ENCODE results near the gene APBA1. TPM values are rescaled to one million over a fixed set of nuclear protein-coding genes. Genes with fewer than 3 reads are reported as not detected.

The APBA1 gene
- total and polyA plus RNA-seq, 3 experiments from 2014 or later = 0.09 to 0.13 TPM; not detected in 1

DNA sequence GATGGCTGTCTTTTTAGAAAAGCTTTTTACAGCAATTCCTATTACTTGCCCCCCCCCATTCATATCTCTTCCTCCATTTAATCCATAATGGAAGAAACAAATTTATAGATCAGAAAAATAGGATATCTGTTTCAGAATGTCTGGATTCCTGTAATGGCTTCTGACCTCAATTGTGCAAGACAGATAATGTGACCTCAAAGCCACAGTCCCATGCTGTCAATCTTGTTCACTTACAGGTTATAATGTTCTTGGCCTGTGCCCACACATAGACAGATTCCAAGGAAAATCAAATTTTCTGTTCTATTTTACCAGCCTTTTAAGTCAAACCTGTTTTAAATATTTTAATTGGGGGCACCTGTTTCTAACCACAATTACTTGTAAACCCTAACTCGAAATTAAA lies 203.8 kb downstream of the APBA1 start:
- Histone ChIP-seq H3K4me3 (ENCODE audit: low read length) (no peak overlapping the region), H3K27ac (ENCODE audit: low read depth, low read length) (no peak overlapping the region), H3K27me3 (ENCODE audit: insufficient read depth, low read length, poor library complexity, severe bottlenecking) (no peaks in the 10 kb centered on the region), H3K36me3 (ENCODE audit: insufficient read depth, low read length) (no peaks in the 10 kb centered on the region), H3K9me3 (ENCODE audit: low read length) (no peaks in the 10 kb centered on the region), H3K4me1 (ENCODE audit: insufficient read depth, low read length) (no peaks in the 10 kb centered on the region)
- Mint-ChIP-seq H3K4me3 (no peak overlapping the region), H3K27ac (no peak overlapping the region), H3K4me1 (no peaks in the 10 kb centered on the region), H3K36me3 (no peaks in the 10 kb centered on the region), H3K27me3 (peaks cover 4 to 7% of the 10 kb centered on the region in 2 donors), H3K9me3 (no peaks in the 10 kb centered on the region)
- DNase-seq = no peak
- CTCF ChIA-PET = no interaction called here
- POLR2A ChIA-PET = no interaction called here

DNA sequence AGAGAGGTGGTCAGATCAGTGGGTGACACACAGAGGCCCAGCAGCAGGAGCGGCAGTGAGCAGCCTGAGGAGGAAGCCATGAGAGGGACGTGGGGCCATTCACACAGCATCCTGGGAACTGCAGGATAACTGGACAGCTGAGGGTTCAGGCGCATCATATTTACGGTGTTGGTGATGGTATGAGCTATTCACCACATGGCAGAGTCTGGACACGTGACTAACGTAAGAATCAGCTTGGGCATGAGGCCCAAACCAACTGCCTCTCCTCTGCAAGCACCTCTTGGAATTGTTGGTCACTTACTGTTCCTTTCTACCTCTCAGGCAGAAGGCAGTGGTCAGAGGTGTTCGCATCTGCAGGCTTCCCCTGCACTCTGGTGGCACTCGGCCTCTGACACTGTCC lies 206.0 kb downstream of the APBA1 start:
- Mint-ChIP-seq H3K4me3 (no peak overlapping the region), H3K4me1 (no peaks in the 10 kb centered on the region), H3K27me3 (peaks cover 0 to 4% of the 10 kb centered on the region in 2 donors), H3K27ac (no peak overlapping the region), H3K36me3 (no peaks in the 10 kb centered on the region), H3K9me3 (no peaks in the 10 kb centered on the region)
- Histone ChIP-seq H3K27ac (ENCODE audit: low read depth, low read length) (no peak overlapping the region), H3K4me3 (ENCODE audit: low read length) (no peak overlapping the region), H3K4me1 (ENCODE audit: insufficient read depth, low read length) (no peaks in the 10 kb centered on the region), H3K36me3 (ENCODE audit: insufficient read depth, low read length) (no peaks in the 10 kb centered on the region), H3K9me3 (ENCODE audit: low read length) (no peaks in the 10 kb centered on the region), H3K27me3 (ENCODE audit: insufficient read depth, low read length, poor library complexity, severe bottlenecking) (no peaks in the 10 kb centered on the region)
- ChIA-PET CTCF (no interaction called here), POLR2A (no interaction called here)
- no peak for DNase-seq

DNA sequence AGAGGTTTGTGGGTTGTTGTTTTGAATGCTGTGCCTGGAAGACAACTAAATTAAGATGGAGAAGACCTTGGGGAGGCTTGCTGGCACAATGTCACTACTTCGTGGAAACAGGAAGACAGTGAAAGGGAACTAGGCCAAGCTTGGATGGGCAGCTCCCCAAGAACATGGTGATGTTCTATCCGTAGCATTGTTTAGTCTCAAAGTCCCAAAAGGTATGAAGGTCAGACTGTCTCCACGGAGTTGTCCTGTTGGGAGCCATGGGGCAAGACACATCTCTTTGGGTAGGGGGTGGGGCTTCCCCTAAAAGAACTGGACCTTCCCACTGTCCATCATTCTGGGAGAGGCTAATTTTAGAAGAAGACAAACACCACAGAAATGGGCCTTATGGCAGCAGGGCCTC lies 206.7 kb downstream of the APBA1 start:
- Histone ChIP-seq H3K36me3 (ENCODE audit: insufficient read depth, low read length) (no peaks in the 10 kb centered on the region), H3K4me3 (ENCODE audit: low read length) (no peak overlapping the region), H3K27ac (ENCODE audit: low read depth, low read length) (no peak overlapping the region), H3K9me3 (ENCODE audit: low read length) (no peaks in the 10 kb centered on the region), H3K4me1 (ENCODE audit: insufficient read depth, low read length) (no peaks in the 10 kb centered on the region), H3K27me3 (ENCODE audit: insufficient read depth, low read length, poor library complexity, severe bottlenecking) (no peaks in the 10 kb centered on the region)
- no peaks in the 10 kb centered on the region for H3K4me1 Mint-ChIP-seq
- no peak overlapping the region for H3K27ac Mint-ChIP-seq
- no peaks in the 10 kb centered on the region for H3K9me3 Mint-ChIP-seq
- no peak for DNase-seq
- ChIA-PET POLR2A (no interaction called here), CTCF (no interaction called here)
- no peaks in the 10 kb centered on the region for H3K36me3 Mint-ChIP-seq
- peaks cover 0 to 4% of the 10 kb centered on the region in 2 donors for H3K27me3 Mint-ChIP-seq
- no peak overlapping the region for H3K4me3 Mint-ChIP-seq

DNA sequence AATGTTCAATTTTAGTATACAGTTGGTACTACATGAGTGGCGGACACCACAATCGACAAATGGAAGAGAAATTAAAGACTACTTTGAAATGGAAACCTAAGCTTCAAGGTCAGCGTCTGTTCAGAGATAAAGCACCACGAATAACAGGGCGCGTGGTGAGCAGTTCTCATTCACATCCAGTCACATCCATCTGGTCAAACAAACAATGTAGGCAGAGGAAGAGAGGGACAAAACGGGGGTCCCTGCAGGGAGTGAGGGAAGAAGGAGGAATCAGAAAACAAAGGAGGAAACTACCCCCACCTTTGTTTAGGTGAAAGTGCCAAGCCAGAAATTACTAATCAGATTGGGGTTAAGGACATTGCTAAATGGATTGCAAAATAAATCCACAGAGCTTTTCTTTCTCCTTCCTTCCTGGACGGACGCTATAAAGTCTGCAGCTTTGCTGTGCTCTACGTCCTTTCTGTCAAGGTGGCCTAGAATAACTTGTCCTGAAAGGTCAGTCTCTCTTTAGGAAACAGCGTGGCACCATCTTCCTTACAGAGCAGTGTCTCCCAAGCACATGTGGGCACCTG lies 208.6 kb downstream of the APBA1 start:
- ChIA-PET POLR2A (no interaction called here), CTCF (no interaction called here)
- DNase-seq = no peak
- peaks cover 0 to 4% of the 10 kb centered on the region in 2 donors for H3K27me3 Mint-ChIP-seq
- H3K4me3 Mint-ChIP-seq = no peak overlapping the region
- no peaks in the 10 kb centered on the region for H3K4me1 Mint-ChIP-seq
- Histone ChIP-seq H3K27ac (ENCODE audit: low read depth, low read length) (no peak overlapping the region), H3K4me3 (ENCODE audit: low read length) (no peak overlapping the region), H3K9me3 (ENCODE audit: low read length) (no peaks in the 10 kb centered on the region), H3K27me3 (ENCODE audit: insufficient read depth, low read length, poor library complexity, severe bottlenecking) (no peaks in the 10 kb centered on the region), H3K36me3 (ENCODE audit: insufficient read depth, low read length) (no peaks in the 10 kb centered on the region), H3K4me1 (ENCODE audit: insufficient read depth, low read length) (no peaks in the 10 kb centered on the region)
- H3K36me3 Mint-ChIP-seq = no peaks in the 10 kb centered on the region
- H3K27ac Mint-ChIP-seq = no peak overlapping the region
- no peaks in the 10 kb centered on the region for H3K9me3 Mint-ChIP-seq

DNA sequence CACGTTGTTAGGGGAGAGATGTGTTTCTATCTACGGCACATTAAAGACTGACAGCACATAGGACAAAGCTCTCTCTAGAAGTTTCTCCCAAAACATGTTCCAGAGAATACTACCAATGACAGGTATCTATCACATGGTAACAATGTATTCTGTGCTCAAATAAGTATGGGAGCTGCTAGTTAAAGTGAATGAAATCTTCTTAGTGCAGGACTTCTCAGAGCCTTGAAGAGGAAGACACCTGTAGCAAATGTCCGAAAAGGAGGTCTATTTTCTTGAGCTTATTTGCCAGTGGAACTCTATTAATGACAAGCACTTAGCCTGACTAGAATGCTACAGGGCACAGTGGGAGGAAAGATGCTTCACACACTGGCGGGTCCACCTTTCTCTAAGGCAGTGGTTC lies 209.8 kb downstream of the APBA1 start:
- DNase-seq = no peak
- H3K4me1 Mint-ChIP-seq = no peaks in the 10 kb centered on the region
- H3K9me3 ChIP-seq (ENCODE audit: low read length) = no peaks in the 10 kb centered on the region
- H3K4me1 ChIP-seq (ENCODE audit: insufficient read depth, low read length) = no peaks in the 10 kb centered on the region
- peaks cover 0 to 1% of the 10 kb centered on the region in 2 donors for H3K27me3 Mint-ChIP-seq
- H3K27ac Mint-ChIP-seq = no peak overlapping the region
- H3K27ac ChIP-seq (ENCODE audit: low read depth, low read length) = no peak overlapping the region
- H3K36me3 ChIP-seq (ENCODE audit: insufficient read depth, low read length) = no peaks in the 10 kb centered on the region
- H3K9me3 Mint-ChIP-seq = no peaks in the 10 kb centered on the region
- H3K4me3 ChIP-seq (ENCODE audit: low read length) = no peak overlapping the region
- CTCF ChIA-PET = interaction anchor here (0.9 kb wide), 1 partner anchor 40 kb away, joined by 3 read pairs; no protein-coding TSS in a partner anchor
- H3K27me3 ChIP-seq (ENCODE audit: insufficient read depth, low read length, poor library complexity, severe bottlenecking) = no peaks in the 10 kb centered on the region
- POLR2A ChIA-PET = no interaction called here
- no peaks in the 10 kb centered on the region for H3K36me3 Mint-ChIP-seq
- H3K4me3 Mint-ChIP-seq = no peak overlapping the region

DNA sequence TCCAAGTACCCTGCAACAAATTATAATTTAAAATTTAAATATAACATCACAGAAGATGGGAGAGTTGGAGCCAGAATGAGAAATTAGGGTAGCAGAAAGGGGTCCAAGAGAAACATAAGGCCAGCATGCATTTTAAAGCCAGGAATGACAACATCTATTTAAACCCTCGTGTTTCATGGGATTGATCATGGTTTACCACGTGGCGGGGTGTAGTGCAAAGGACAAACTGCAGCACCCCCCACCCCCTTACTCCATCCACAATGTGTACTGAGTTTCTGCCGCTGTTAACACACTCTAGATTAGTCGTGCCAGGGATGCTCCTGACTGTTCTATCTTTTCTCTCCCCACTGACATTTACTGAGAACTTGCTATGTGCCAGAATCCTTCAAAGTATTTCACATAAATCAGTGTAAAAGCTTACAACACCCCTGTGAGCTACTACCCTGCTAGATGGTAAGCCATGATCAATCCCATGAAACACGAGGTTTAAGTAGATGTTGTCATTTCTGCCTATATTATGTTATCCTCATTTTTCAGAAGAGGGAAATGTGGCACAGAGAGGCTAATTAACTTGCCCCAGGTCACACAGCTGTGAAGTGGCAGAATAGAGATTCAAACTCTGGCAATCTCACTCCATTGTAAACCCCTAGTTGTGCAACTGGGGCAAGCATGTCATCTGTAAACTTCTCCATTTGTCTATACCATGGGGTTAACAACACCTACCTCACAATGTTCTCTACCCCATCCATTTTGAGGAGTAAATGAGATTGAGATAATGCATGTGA lies 210.9 kb downstream of the APBA1 start:
- H3K27ac Mint-ChIP-seq = no peak overlapping the region
- DNase-seq = no peak
- ChIA-PET CTCF (interaction anchor here (0.9 kb wide), 1 partner anchor 39 kb away, joined by 3 read pairs; no protein-coding TSS in a partner anchor), POLR2A (no interaction called here)
- no peaks in the 10 kb centered on the region for H3K27me3 ChIP-seq (ENCODE audit: insufficient read depth, low read length, poor library complexity, severe bottlenecking)
- H3K4me1 ChIP-seq (ENCODE audit: insufficient read depth, low read length) = no peaks in the 10 kb centered on the region
- H3K4me3 Mint-ChIP-seq = no peak overlapping the region
- H3K36me3 Mint-ChIP-seq = no peaks in the 10 kb centered on the region
- H3K4me3 ChIP-seq (ENCODE audit: low read length) = no peak overlapping the region
- peaks cover 0 to 1% of the 10 kb centered on the region in 2 donors for H3K27me3 Mint-ChIP-seq
- no peaks in the 10 kb centered on the region for H3K36me3 ChIP-seq (ENCODE audit: insufficient read depth, low read length)
- H3K9me3 Mint-ChIP-seq = no peaks in the 10 kb centered on the region
- H3K27ac ChIP-seq (ENCODE audit: low read depth, low read length) = no peak overlapping the region
- no peaks in the 10 kb centered on the region for H3K9me3 ChIP-seq (ENCODE audit: low read length)
- no peaks in the 10 kb centered on the region for H3K4me1 Mint-ChIP-seq

DNA sequence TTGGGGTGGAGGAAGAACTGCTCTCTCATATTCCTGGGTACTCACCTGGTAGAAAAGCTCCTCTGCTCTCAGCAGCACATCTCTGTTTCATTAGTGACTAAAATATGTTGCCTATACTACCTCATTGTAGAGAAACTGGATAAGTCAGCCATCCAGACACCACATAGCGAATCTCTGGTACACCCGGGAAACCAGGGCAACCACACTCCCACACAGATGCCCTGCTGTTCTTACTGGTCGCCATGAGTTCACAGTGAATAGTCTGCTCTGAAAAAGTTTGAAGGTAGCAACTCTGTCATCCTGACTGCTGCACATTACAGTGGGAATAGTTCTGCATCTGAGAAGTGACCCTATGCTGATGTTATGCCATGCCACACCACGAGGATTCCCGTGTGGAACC lies 212.2 kb downstream of the APBA1 start:
- no peak overlapping the region for H3K4me3 Mint-ChIP-seq
- no peaks in the 10 kb centered on the region for H3K27me3 Mint-ChIP-seq
- Histone ChIP-seq H3K27ac (ENCODE audit: low read depth, low read length) (no peak overlapping the region), H3K9me3 (ENCODE audit: low read length) (no peaks in the 10 kb centered on the region), H3K36me3 (ENCODE audit: insufficient read depth, low read length) (no peaks in the 10 kb centered on the region), H3K4me3 (ENCODE audit: low read length) (no peak overlapping the region), H3K27me3 (ENCODE audit: insufficient read depth, low read length, poor library complexity, severe bottlenecking) (no peaks in the 10 kb centered on the region), H3K4me1 (ENCODE audit: insufficient read depth, low read length) (no peaks in the 10 kb centered on the region)
- no peaks in the 10 kb centered on the region for H3K36me3 Mint-ChIP-seq
- ChIA-PET POLR2A (no interaction called here), CTCF (no interaction called here)
- DNase-seq = no peak
- H3K27ac Mint-ChIP-seq = no peak overlapping the region
- no peaks in the 10 kb centered on the region for H3K9me3 Mint-ChIP-seq
- H3K4me1 Mint-ChIP-seq = no peaks in the 10 kb centered on the region

DNA sequence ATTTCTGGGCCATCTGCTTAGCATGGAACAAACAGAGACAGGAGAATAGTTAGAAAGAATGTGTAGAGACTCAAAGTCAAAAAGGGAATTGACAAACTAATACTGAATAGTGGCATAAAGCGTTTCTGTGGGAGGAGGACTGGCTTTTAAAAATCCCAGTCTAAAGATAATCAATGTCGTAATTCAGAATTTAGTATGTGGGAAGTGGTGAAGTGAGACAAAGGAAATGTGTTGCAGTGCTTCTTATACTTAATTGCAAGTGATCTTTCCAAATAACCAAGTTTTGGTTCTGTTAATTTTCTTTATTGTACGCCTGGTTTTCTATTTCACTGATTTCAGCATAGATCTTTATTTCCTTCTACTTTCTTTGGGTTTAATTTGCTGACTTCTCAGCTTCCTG lies 214.0 kb downstream of the APBA1 start:
- Mint-ChIP-seq H3K9me3 (no peaks in the 10 kb centered on the region), H3K27ac (no peak overlapping the region), H3K36me3 (no peaks in the 10 kb centered on the region), H3K4me3 (no peak overlapping the region), H3K27me3 (no peaks in the 10 kb centered on the region), H3K4me1 (no peaks in the 10 kb centered on the region)
- Histone ChIP-seq H3K9me3 (ENCODE audit: low read length) (no peaks in the 10 kb centered on the region), H3K27me3 (ENCODE audit: insufficient read depth, low read length, poor library complexity, severe bottlenecking) (no peaks in the 10 kb centered on the region), H3K36me3 (ENCODE audit: insufficient read depth, low read length) (no peaks in the 10 kb centered on the region), H3K4me3 (ENCODE audit: low read length) (no peak overlapping the region), H3K4me1 (ENCODE audit: insufficient read depth, low read length) (no peaks in the 10 kb centered on the region), H3K27ac (ENCODE audit: low read depth, low read length) (no peak overlapping the region)
- POLR2A ChIA-PET = no interaction called here
- CTCF ChIA-PET = interaction anchor here (1.3 kb wide), 1 partner anchor 16 kb away, joined by 3 read pairs; no protein-coding TSS in a partner anchor
- DNase-seq = no peak

Data from CD8-positive, alpha-beta memory T cell (primary cell).